BLaER1 treated with 17β-estradiol and CSF1 and Interleukin-3, amounts not matched to agents 10 nM and 100 nM (cell line): Measurements from ENCODE around the gene E2F7.

Source experiments
- H3K27ac ChIP-seq, 11 experiments: shearing (Covaris generic); formaldehyde crosslinking; 2 replicates each; pipeline ENCODE4 v1.8.1; 2022
- H3K27me3 ChIP-seq, 11 experiments: shearing (Covaris generic); formaldehyde crosslinking; 2 replicates each; pipeline ENCODE4 v1.8.1; 2022
- H3K36me3 ChIP-seq, 11 experiments: shearing (Covaris generic); formaldehyde crosslinking; 2 replicates each; pipeline ENCODE4 v1.8.1; 2022
- H3K4me1 ChIP-seq, 10 experiments: shearing (Covaris generic); formaldehyde crosslinking; 2 replicates each; pipeline ENCODE4 v1.8.1; 2022
- H3K4me2 ChIP-seq, 11 experiments: shearing (Covaris generic); formaldehyde crosslinking; 2 replicates each; pipeline ENCODE4 v1.8.1; 2022
- H3K4me3 ChIP-seq, 10 experiments: shearing (Covaris generic); formaldehyde crosslinking; 2 replicates each; pipeline ENCODE4 v1.8.1; 2022
- H3K9ac ChIP-seq, 11 experiments: shearing (Covaris generic); formaldehyde crosslinking; 2 replicates each; pipeline ENCODE4 v1.8.1; 2022
- H3K9me3 ChIP-seq, 11 experiments: shearing (Covaris generic); formaldehyde crosslinking; replicated peaks in 1 of 11; 2 replicates each; pipeline ENCODE4 v1.8.1; 2022
- H4K20me1 ChIP-seq, 11 experiments: shearing (Covaris generic); formaldehyde crosslinking; 2 replicates each; pipeline ENCODE4 v1.8.1; 2022
- Cebpa-rat ChIP-seq, 11 experiments: shearing (Covaris generic); IDR thresholded peaks; 2 replicates each; pipeline ENCODE4 v1.8.1; 2022

The E2F7 gene

GRCh38 chr12:77058740-77059139 is 6.6 kb downstream of the E2F7 start:
- H3K4me2 ChIP-seq = no peak overlapping the region
- H3K36me3 ChIP-seq = peaks cover 0 to 80% (median 54%) of the 10 kb centered on the region in 11 experiments; a peak in 18 of 22 replicates

GRCh38 chr12:77054851-77055250 is 10.5 kb downstream of the E2F7 start:
- peaks cover 0 to 75% (median 65%) of the 10 kb centered on the region in 11 experiments; a peak in 18 of 22 replicates for H3K36me3 ChIP-seq
- peaks cover 0 to 5% (median 0%) of the 10 kb centered on the region in 11 experiments; a peak in 1 of 22 replicates for H4K20me1 ChIP-seq
- H3K4me3 ChIP-seq = no peak overlapping the region
- no peaks in the 10 kb centered on the region for H3K27me3 ChIP-seq
- H3K27ac ChIP-seq = no peak overlapping the region
- peaks cover 3 to 7% (median 5%) of the 10 kb centered on the region in 10 experiments; a peak in 19 of 20 replicates for H3K4me1 ChIP-seq
- no peaks in the 10 kb centered on the region for H3K9me3 ChIP-seq
- H3K4me2 ChIP-seq = no peak overlapping the region
- TF ChIP-seq Cebpa-rat (IDR thresholded peaks at IDR 0.05) = no peak
- no peak overlapping the region for H3K9ac ChIP-seq

More at GRCh38 chr12:77058740-77059139, 6.6 kb downstream of the E2F7 start:
- Histone ChIP-seq H3K4me1 (peaks cover 42 to 46% (median 43%) of the 10 kb centered on the region in 10 experiments), H3K9me3 (no peaks in the 10 kb centered on the region), H3K4me3 (no peak overlapping the region), H3K27ac (no peak overlapping the region), H3K9ac (no peak overlapping the region), H4K20me1 (no peaks in the 10 kb centered on the region), H3K27me3 (no peaks in the 10 kb centered on the region)
- TF ChIP-seq Cebpa-rat (IDR thresholded peaks at IDR 0.05) = no peak

DNA sequence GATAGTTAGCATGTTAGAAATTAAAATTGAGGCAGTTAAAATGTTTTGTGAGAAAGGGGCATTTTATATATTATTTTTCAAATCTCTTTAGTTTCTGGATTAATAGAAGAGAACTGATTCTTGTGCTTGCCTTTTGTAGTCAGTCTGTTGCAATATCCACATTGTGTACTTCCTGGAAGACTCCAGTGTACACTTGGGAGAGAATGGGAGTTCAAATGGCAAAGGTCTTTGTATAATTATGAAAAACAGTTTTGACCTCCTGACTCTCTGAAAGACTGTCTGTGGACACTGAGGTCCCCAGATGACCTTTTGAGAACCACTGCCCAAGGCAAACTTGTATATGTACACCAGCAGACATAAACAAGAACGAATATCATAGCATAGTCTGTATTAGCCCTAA is 12.1 kb downstream of the E2F7 start:
- H3K9ac ChIP-seq = no peak overlapping the region
- no peak overlapping the region for H3K4me2 ChIP-seq
- no peak for TF ChIP-seq Cebpa-rat (IDR thresholded peaks at IDR 0.05)
- no peaks in the 10 kb centered on the region for H3K4me1 ChIP-seq
- H4K20me1 ChIP-seq = peaks cover 0 to 5% (median 0%) of the 10 kb centered on the region in 11 experiments; a peak in 1 of 22 replicates
- H3K36me3 ChIP-seq = peaks cover 0 to 73% (median 64%) of the 10 kb centered on the region in 11 experiments; a peak in 19 of 22 replicates
- H3K27ac ChIP-seq = no peak overlapping the region
- no peaks in the 10 kb centered on the region for H3K27me3 ChIP-seq
- H3K4me3 ChIP-seq = no peak overlapping the region
- H3K9me3 ChIP-seq = no peaks in the 10 kb centered on the region

- no peaks in the 10 kb centered on the region for H3K4me1 ChIP-seq
- no peak overlapping the region for H3K27ac ChIP-seq
- H3K4me2 ChIP-seq = no peak overlapping the region
- H3K9me3 ChIP-seq = no peaks in the 10 kb centered on the region
- TF ChIP-seq Cebpa-rat (IDR thresholded peaks at IDR 0.05) = no peak
- no peak overlapping the region for H3K9ac ChIP-seq
- H3K36me3 ChIP-seq = peaks cover 4 to 78% (median 70%) of the 10 kb centered on the region in 11 experiments; a peak in 20 of 22 replicates
- no peak overlapping the region for H3K4me3 ChIP-seq
- H3K27me3 ChIP-seq = no peaks in the 10 kb centered on the region
- H4K20me1 ChIP-seq = peaks cover 0 to 5% (median 0%) of the 10 kb centered on the region in 11 experiments; a peak in 1 of 22 replicates
Observed at GRCh38 chr12:77049767-77050353, 15.5 kb downstream of the E2F7 start.

DNA sequence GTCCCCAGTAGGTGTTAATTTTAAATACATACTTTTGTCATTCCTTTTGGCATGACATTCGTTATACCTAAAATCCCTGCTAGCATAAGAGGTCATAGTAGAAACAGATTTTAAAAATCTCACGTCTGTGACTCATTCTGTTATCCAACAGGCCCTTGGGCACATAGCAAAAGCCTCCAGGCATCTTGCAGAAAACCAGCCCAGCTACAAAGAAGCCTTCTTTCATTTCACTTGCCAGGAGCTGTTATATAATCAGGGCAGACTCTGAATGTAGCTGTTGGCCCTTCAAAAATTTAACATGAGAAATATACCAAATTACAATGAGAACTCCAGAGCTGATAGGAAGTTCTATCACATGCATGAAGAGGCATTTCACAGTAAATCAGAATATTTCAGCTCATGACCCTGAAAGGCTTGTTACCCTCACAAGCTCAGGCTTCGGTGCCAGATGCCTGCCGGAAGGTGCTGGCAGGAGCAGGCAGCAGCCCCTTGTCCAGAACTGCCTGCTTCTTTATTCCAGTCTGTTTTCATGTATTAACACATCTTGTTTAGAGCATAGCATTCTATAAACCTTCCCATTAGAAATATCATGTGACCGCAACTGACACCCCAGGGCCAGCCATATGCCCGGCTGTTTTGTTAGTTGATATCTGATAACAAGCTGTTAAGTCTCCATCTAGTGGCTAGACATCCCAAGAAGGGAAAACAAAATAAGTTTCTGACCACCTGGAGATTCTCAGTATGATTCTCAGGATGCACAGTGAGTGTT is 17.8 kb downstream of the E2F7 start:
- H3K4me2 ChIP-seq = no peak overlapping the region
- no peak overlapping the region for H3K27ac ChIP-seq
- H3K4me1 ChIP-seq = no peaks in the 10 kb centered on the region
- peaks cover 0 to 5% (median 0%) of the 10 kb centered on the region in 11 experiments; a peak in 1 of 22 replicates for H4K20me1 ChIP-seq
- no peak for TF ChIP-seq Cebpa-rat (IDR thresholded peaks at IDR 0.05)
- H3K9ac ChIP-seq = no peak overlapping the region
- no peak overlapping the region for H3K4me3 ChIP-seq
- H3K27me3 ChIP-seq = no peaks in the 10 kb centered on the region
- no peaks in the 10 kb centered on the region for H3K9me3 ChIP-seq
- peaks cover 4 to 79% (median 75%) of the 10 kb centered on the region in 11 experiments; a peak in 20 of 22 replicates for H3K36me3 ChIP-seq

DNA sequence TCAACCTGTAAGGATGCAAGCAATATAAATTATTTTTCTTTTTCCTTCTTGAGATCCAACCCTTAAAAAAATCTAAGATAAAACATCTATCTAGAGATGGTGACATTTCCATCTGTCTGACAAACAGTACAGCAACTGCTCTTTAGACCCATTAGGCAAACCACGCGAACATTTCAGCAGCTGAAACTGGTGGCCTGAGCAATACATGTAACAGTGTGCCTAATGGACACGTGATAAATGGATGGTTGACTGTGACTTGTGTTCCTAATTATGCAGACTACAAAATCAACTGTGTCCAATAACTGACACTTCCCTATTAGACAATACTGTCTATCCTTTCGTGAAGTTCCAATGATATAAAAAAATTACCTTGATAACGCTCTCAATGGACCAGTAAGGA is 18.9 kb downstream of the E2F7 start:
- Histone ChIP-seq H3K27ac (no peak overlapping the region), H4K20me1 (peaks cover 0 to 5% (median 0%) of the 10 kb centered on the region in 11 experiments; a peak in 1 of 22 replicates), H3K9ac (no peak overlapping the region), H3K4me3 (no peak overlapping the region), H3K4me1 (no peaks in the 10 kb centered on the region), H3K4me2 (no peak overlapping the region), H3K36me3 (peaks cover 4 to 89% (median 81%) of the 10 kb centered on the region in 11 experiments; a peak in 20 of 22 replicates), H3K9me3 (no peaks in the 10 kb centered on the region), H3K27me3 (no peaks in the 10 kb centered on the region)
- no peak for TF ChIP-seq Cebpa-rat (IDR thresholded peaks at IDR 0.05)

GRCh38 chr12:77045183-77045582 is 20.2 kb downstream of the E2F7 start:
- Histone ChIP-seq H3K27ac (no peak overlapping the region), H3K9me3 (peaks cover 0 to 2% (median 0%) of the 10 kb centered on the region in 11 experiments; a peak in 5 of 22 replicates), H3K9ac (no peak overlapping the region), H3K4me3 (no peak overlapping the region), H3K4me2 (no peak overlapping the region), H3K4me1 (no peaks in the 10 kb centered on the region), H3K36me3 (peaks cover 4 to 94% (median 92%) of the 10 kb centered on the region in 11 experiments; a peak in 20 of 22 replicates), H4K20me1 (peaks cover 0 to under 1% (median 0%) of the 10 kb centered on the region in 11 experiments; a peak in 1 of 22 replicates), H3K27me3 (no peaks in the 10 kb centered on the region)
- TF ChIP-seq Cebpa-rat (IDR thresholded peaks at IDR 0.05) = no peak

DNA sequence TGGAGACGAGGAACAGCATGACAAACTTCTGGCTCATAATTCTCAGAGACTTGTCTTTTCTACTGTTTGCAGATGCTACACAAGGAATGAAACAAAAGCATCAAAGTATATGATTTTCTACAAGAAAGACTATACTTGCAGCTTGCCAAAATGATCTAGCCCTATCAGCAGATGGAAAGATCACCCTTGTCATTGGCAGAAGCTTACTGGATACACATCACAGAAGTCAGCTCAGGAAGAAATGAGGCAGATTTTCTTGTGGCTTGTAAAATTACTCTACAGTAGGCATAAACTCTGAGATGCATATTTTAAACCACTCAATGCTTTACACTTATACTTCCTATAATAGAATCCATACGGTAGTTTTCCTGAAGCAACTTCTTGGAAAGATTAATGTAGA is 20.6 kb downstream of the E2F7 start:
- H3K9ac ChIP-seq = no peak overlapping the region
- H4K20me1 ChIP-seq = no peaks in the 10 kb centered on the region
- H3K4me1 ChIP-seq = no peaks in the 10 kb centered on the region
- no peak overlapping the region for H3K4me2 ChIP-seq
- no peaks in the 10 kb centered on the region for H3K27me3 ChIP-seq
- TF ChIP-seq Cebpa-rat (IDR thresholded peaks at IDR 0.05) = no peak
- peaks cover 0 to 6% (median 2%) of the 10 kb centered on the region in 11 experiments; a peak in 10 of 22 replicates for H3K9me3 ChIP-seq
- H3K36me3 ChIP-seq = peaks cover 4 to 99% (median 96%) of the 10 kb centered on the region in 11 experiments; a peak in 20 of 22 replicates
- H3K4me3 ChIP-seq = no peak overlapping the region
- H3K27ac ChIP-seq = no peak overlapping the region

- no peak for TF ChIP-seq Cebpa-rat (IDR thresholded peaks at IDR 0.05)
- H3K27ac ChIP-seq = no peak overlapping the region
- peaks cover 10 to 100% (median 93%) of the 10 kb centered on the region in 11 experiments for H3K36me3 ChIP-seq
- H3K4me3 ChIP-seq = no peak overlapping the region
- H4K20me1 ChIP-seq = no peaks in the 10 kb centered on the region
- no peaks in the 10 kb centered on the region for H3K4me1 ChIP-seq
- H3K9ac ChIP-seq = no peak overlapping the region
- no peak overlapping the region for H3K4me2 ChIP-seq
- peaks cover 12 to 21% (median 18%) of the 10 kb centered on the region in 11 experiments; a peak in 20 of 22 replicates for H3K9me3 ChIP-seq
- no peaks in the 10 kb centered on the region for H3K27me3 ChIP-seq
Observed at GRCh38 chr12:77042833-77043232, 22.5 kb downstream of the E2F7 start.
